ENCODE measurements around the gene CLEC2L.

Gene CLEC2L

DNA sequence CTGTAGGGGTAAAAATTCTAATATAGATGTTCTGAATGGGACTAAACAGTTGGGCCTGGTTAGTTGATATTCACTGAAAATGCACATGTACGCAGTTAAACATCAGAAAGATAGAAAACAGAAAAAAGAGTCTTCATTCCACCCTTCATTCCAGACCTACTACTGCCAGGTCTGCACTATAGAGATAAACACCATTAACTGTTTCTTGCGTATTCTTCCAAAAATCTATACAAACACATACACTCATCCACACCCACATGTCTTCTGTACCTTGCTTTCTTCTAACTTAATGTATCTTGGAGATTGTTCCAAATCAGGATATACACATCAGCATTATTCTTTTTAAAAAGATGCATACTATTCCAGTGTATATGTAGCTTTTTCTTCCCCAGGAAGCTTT lies 13.9 kb upstream of the CLEC2L start:
- ChIA-PET POLR2A (no interaction called here), CTCF (interaction anchor here (1.3 to 3.6 kb wide), 5 partner anchors 8 to 493 kb away, joined by 5 to 24 read pairs (median 6); no protein-coding TSS in a partner anchor)
- TF ChIP-seq CTCF (IDR thresholded peaks at IDR 0.05; ENCODE audit: insufficient read depth, low read length, missing control alignments), result no peak
- no peak overlapping the region for H3K4me3 ChIP-seq (ENCODE audit: low read depth, low read length)
- DNase-seq (ENCODE audit: low read depth, low spot score), result no peak

DNA sequence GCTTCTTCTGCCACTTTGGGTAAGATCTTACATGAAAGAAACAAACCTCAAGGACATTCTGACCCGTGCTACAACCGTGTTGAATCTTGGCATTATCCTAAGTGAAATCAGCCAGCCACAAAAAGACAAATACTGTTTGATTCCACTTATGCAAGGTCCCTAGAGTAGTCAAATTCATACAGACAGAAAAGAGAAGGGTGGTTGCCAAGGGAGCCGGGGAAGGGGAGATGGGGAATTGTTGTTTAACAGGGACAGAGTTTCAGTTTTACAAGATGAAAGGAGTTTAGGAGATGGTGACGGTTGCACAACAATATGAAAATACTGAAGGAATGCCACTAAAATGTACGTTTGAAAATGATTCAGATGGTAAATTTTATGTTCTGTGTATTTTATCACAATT lies 12.2 kb upstream of the CLEC2L start:
- ChIA-PET CTCF (interaction anchor here (3.6 kb wide), 1 partner anchor 10 kb away, joined by 24 read pairs; no protein-coding TSS in a partner anchor), POLR2A (no interaction called here)
- TF ChIP-seq CTCF (IDR thresholded peaks at IDR 0.05; ENCODE audit: insufficient read depth, low read length, missing control alignments), result no peak
- DNase-seq (ENCODE audit: low read depth, low spot score), result no peak
- no peak overlapping the region for H3K4me3 ChIP-seq (ENCODE audit: low read depth, low read length)

GRCh38 chr7:139515266-139515665 lies 8.2 kb upstream of the CLEC2L start:
- no peak overlapping the region for H3K4me3 ChIP-seq (ENCODE audit: low read depth, low read length)
- ChIA-PET POLR2A (no interaction called here), CTCF (interaction anchor here (1.5 kb wide), 1 partner anchor 14 kb away, joined by 7 read pairs; no protein-coding TSS in a partner anchor)
- no peak for DNase-seq (ENCODE audit: low read depth, low spot score)
- no peak for TF ChIP-seq CTCF (IDR thresholded peaks at IDR 0.05; ENCODE audit: insufficient read depth, low read length, missing control alignments)

DNA sequence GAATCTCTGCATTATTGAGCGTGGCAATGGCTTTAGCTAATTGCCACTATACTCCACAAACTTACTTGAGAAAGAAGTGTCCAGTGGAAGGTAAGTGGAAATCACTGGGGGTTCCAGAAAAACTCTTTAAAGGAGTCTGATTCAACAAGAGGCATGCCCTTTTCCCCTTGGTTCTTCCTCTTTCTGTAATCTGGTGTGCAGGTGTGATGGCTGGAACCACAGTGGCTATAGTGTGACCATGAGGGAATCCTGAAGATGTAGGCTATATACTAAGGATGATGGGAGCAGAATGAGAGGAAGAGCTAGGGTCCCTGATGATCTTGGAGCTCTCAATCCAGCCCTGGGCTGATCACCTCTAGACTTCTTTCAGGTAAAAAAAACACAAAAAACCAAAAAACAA lies 2.0 kb upstream of the CLEC2L start:
- CTCF ChIA-PET, result no interaction called here
- POLR2A ChIA-PET, result no interaction called here
- DNase-seq (ENCODE audit: low read depth, low spot score), result no peak
- no peak overlapping the region for H3K4me3 ChIP-seq (ENCODE audit: low read depth, low read length)
- no peak for TF ChIP-seq CTCF (IDR thresholded peaks at IDR 0.05; ENCODE audit: insufficient read depth, low read length, missing control alignments)

DNA sequence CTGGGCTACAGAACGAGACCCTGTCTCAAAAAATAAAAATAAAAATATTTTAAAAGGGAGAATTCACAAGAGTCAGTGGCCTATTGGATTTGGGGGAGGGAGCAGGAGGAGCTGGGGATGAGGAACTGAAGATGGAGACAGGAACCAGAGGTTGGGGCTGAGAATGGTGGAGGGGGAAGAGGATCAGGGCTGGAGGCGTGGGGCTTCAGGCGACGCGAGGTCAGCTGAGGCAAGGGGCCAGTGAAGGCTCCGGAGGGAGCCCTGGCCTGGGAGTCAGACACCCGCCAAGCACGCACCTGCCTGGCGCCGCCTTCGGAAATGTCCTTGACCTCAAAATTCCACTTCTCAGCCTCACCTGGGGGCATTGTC lies 671 bp upstream of the CLEC2L start:
- CTCF ChIA-PET, result no interaction called here
- POLR2A ChIA-PET, result no interaction called here
- no peak for TF ChIP-seq CTCF (IDR thresholded peaks at IDR 0.05; ENCODE audit: insufficient read depth, low read length, missing control alignments)
- DNase-seq (ENCODE audit: low read depth, low spot score), result no peak
- no peak overlapping the region for H3K4me3 ChIP-seq (ENCODE audit: low read depth, low read length)

- no peak for TF ChIP-seq CTCF (IDR thresholded peaks at IDR 0.05; ENCODE audit: insufficient read depth, low read length, missing control alignments)
- no peak overlapping the region for H3K4me3 ChIP-seq (ENCODE audit: low read depth, low read length)
- no peak for DNase-seq (ENCODE audit: low read depth, low spot score)
- CTCF ChIA-PET, result no interaction called here
- POLR2A ChIA-PET, result no interaction called here
Measured at GRCh38 chr7:139523968-139524815, 707 bp downstream of the CLEC2L start.
